GM18502 (cell line): ENCODE data around the gene KLHL29.

Experiments
- ATAC-seq: cut with Tn5 transposase; IDR thresholded peaks from one replicate; pipeline ENCODE4 v1.9.1; 2021; ENCODE audit warnings: mild to moderate bottlenecking; ENCODE audit not compliant: unreplicated experiment, poor library complexity

The KLHL29 gene

DNA sequence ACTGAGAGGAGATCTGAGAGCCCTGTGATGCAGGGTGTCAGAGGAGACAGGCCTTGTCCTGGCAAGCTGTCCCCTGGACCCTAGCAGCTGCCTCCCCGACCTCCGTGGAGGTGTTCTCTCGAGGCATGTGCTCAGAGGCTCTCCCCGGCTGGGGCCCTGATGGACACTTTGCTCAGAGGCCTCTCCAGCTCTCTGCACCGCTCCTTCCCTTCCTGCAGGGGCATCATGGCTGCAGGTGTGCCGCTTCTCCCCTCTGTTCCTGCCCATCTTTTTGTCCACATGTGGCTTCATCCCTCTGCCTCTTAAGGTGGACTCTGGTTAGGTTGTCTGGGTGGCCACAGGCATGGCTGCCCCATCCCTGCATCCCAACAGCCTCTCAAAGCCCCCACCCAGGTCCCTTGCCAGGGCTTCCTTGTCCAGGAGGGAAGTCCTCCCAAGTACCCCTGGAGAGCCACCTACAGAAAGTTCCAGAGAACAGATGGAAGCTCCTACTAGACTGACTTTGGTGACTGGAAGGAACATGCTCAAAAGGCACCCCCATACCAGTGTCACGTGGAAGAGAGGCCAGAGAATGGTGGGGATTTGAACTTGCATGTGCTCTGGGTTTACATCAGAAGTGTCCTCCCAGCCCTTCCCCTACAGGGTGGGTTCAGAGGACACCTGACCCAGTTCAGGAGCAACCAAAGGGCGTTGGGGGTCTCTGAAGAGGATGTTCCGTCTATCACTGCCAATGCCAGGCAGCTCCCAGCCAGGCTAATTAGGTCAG is 120.4 kb downstream of the KLHL29 start:
- no peak for ATAC-seq

DNA sequence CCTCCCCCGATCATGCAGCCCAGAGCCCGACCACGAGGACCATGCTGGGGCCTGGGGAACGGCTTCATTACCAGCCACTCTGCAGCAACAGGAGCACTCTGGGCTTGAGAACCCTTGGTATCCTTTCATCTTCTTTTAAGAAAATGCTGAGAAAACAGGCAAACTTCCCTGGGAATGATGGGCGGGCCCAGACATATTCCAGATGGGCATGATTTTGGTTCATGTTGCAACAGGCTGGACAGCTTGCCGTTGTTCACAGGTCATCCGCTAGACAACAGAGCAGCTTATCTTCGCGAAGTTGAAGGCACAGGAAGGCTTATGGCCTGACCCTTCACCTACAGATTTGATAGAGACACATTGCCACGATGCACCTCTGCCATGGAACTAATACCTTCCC is 121.0 kb downstream of the KLHL29 start:
- no peak for ATAC-seq

DNA sequence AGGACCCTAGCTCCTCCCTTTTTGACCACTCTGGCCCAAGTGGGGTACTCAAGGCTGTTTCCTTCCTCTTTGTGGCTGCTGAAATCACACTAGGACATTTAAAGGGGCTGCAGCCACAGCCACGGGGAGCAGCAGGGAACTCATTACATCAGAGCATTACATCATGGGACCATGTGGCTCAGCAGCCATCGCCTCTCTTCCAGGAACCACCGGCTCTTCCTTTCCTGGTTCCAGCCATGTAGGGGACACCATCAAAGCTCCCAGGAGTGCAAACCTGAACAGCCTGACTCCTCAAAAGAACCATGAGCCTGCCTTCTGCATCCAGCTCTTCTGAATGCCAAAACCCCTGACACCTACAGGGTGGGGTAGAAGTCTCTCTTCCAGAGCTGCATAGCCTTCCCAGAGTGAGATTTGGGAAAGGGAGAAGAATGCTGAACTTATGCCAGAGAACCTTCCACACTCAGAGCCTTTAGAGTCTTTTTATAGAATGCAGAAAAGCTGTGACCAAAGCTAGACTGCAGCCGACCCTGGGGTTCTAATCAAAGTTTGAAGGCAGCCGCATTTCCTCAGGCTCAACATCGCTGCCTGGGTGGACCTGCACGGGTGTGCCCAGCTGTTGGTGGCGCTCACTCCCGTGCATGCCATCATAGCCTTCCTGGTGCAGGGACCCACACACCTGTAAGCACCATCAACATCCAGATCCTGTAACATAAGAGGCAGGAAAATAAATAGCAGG is 121.7 kb downstream of the KLHL29 start:
- no peak for ATAC-seq

DNA sequence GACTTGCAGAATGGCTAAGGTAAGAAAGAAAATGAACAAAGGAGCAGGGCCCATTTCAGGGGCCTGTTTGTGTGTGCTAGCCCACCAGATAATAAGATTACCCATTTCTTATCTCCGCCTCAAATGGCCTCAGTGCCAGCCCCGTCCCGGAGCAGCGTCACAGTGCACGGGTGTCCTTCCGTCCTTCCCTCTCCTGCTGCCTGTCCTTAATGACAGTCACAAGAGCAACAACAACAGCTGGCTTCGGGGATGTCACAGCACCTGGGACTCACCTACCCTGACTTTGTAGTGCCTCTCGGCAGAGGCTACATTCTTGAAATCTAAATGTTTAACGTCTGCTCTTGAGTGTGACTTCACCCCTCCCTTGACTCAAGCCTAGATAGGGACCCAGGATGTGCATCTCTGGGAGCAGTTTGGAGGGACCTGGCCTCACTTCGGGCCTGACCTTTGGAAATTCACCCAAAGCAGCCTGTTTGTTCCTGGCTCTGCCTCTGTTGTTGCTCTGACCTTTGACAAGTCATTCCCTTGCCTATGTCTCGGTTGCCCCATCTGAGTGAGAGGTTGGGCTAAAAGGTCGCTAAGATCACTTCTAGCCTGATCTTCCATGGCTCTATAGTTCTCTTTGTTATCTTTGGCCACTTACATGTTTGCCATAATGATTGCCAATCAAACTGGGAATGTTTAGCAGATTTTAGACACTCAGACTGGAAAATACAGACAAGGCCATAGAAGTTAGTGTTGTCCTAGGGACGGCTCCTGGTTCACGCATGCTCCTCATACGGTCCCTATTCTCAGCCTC is 122.5 kb downstream of the KLHL29 start:
- no peak for ATAC-seq

DNA sequence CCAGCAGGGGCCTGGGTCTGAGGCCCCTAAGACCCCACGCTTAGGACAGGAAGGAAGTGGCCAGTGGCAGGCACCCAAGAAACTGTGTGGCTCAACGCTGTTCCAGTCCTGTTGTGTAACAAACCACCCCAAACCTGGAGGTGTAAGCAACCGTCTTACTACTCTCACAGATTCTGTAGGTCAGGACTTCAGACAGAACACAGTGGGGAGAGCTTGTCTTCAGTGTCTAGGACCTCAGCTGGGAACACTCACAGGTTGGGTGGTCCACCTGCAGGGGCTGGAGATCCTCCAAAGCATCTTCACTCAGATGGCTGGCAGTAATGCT is 123.0 kb downstream of the KLHL29 start:
- no peak for ATAC-seq

DNA sequence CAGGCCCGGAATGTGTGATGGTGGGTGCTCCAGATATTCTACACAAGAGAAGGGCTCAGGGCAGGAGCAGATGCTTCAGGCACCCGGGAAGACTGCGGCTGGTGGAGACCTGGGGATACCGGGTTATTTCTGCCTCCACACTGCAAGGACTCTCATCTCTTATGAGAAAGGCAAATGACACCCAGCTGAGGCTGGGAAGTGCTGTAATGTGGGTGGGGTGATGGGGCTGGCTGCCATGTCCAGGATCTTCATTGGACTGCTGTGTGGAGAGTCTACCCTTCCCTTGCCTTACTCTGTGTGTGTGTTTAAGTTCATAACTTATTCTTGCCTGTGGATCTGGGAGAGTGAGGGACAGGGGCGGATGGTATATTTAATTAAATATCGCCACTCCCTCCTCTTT is 124.1 kb downstream of the KLHL29 start:
- ATAC-seq: no peak

DNA sequence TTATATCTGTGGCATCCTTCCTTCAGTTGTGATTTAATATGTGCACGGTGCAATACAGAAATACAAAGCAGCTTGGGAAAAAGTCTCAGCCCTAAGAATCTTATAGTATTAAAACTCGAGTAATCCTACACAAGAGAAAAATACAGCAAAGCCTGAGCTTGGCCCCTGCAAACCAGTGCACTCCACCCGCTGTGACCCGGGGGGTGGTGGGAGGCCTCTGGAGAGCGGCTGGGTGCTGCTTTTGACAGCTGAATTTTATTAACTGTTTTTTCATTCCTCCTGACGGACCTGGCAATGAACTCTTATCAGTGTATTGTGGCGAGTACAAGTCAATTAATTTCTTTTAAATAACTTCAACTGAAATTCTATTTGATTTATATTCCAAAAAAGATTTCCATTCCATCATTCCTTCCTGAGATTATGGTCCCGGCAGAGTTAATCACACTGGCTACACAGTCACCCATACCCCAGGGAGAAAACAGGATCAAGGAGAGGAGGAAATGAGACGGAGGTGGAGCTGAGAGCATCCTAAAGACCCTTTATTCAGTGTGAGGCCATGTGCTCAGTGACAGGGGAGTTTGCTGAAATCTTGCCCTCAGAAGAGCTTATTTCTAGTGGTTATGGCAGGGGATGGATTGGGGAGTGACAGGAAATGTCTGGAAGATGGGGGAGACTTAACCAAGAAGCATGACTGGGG is 124.8 kb downstream of the KLHL29 start:
- ATAC-seq: no peak

DNA sequence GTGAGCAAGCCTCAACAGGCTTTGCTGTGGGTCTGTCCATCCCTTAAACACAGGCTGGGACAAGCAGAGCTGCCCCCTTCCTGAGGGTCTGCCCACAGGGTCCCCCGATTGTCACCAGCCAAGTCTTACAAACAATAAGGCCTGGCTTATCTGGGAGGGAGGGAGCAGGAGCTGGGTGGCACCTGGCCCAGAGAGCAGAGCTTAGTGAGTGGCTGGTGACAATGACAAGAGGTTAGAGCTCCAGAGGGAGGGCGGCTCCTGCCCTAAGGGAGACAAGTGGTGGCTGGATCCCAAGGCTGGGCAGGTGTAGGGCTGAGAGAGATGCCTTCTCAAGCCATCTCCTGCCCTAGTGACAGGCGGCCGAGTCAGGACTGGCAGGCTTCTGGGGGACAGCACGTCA is 125.5 kb downstream of the KLHL29 start:
- ATAC-seq: no peak

DNA sequence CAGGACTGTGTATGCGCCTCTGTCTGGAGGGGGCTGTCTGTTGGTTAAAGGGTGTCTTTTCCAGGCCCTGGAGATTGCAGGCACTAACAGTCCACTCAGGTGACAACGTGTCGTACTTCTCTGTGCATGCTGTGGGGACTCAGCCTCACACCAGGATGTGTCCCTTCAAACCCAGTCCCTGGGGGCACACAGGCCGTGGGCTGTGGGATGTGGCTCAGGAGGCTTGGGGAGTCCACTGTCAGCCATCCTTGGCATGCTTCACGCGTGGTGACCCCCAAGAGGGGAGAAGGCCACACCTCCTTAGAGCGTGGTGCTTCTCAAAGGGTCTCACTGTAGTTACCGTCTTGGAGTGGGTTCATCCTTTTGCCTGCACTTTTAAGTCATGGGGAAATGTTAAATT is 127.8 kb downstream of the KLHL29 start:
- no peak for ATAC-seq

DNA sequence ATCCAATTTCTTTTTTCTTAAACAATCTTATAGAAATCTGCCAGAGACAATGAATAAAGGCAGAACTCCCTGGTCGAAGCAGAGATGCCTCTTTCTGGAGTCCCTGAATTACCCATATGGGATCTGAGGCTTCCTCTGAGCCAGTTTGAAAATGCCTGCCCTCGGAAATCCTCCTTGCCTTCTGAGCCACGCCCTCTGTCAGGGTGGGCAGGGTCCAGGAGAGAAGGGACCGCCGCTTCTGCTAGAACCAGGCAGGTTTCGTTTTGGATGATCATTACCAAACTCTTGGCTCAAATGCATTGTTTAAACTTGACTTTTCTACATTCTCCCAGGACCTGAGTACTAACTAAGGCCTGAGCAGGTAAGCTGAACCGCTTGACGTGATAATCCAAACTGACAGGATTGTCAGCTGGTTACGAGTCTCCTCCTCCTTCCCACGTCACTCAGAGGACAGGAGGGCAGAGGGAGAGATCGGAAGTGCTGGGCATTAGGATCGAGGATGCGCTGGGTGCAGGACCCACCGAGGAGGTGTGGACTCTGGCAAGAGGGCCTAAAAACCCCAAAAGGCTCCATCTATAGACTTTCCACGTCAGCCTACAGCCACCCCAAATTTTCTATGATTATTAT is 128.4 kb downstream of the KLHL29 start:
- no peak for ATAC-seq

DNA sequence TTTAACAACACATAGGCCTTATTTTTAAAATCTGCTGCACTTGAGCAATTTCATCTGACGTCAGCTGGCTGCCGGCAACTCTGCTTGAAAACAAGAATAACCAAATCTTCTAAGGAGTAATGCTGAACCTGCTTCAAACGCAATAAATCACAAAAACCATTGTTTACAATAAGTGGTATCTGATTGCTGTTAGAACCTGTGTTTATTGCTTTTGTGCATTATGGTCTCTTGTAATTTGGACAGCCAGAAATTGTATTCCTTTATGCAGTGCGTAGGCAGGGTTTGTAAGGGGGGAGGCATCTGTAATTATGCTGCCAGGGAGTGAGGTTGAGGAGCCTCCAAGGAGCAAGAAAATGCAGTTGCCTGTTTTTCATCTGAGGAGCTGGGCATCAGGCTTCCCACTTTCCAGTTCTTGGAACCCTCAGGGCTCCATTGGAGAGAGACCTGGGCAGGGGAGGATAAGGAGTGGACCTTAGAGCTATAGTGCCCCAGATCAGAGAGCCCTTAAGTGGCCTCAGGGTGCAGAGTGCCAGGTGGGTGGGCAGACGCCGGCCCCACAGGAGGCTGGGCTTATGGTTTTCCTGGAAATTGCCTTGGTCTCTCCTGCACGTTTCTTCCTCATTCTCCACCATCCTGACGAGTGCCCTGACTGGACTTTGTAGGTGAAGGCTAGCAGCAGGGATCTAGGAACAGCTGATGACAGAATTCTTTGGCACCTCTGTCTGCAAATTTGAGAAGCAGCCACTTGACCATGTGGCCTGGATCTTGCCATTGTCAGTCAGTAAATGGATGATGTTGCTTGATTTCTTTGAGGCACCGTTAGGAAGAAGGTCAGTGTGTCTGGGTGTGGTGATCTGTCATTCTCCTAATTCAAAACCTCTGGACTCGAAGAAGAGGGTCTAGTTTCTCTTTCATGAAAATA is 129.2 kb downstream of the KLHL29 start:
- no peak for ATAC-seq

DNA sequence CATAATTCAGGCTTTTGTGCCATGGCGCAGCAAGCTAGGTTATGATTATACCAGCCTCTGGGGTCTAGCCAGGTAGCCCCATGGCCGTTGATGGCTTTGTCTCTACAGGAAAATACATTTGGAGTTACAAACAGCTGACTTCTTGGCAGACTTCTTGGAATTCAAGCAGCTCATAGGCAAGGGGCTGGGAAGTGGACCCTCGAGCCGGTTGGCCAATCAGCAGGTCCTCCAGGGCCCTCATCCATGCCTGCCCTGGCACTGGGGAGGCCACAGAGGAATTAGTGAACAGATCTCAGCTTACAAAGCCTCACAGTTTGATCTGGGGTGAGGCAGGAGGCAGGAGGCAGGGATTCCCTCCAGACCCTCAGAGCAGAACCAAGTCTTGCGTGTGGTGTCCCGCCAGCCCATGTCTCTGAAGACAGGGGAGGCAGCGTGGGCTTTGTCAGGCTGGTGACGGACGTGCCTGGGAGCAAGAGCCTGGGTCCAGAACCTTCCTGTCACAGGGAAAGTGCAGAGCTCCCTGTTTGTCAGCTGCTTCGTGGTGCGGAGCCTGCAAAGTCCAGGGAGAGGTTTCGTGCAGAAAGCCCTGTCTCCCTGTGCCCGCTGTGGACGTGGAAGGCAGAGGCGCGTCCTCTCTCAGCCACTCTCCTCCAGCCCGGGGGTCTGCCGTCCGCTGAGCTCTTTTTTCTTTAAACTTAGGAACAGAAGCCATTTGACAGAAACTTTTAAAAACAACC is 131.7 kb downstream of the KLHL29 start:
- ATAC-seq: no peak

DNA sequence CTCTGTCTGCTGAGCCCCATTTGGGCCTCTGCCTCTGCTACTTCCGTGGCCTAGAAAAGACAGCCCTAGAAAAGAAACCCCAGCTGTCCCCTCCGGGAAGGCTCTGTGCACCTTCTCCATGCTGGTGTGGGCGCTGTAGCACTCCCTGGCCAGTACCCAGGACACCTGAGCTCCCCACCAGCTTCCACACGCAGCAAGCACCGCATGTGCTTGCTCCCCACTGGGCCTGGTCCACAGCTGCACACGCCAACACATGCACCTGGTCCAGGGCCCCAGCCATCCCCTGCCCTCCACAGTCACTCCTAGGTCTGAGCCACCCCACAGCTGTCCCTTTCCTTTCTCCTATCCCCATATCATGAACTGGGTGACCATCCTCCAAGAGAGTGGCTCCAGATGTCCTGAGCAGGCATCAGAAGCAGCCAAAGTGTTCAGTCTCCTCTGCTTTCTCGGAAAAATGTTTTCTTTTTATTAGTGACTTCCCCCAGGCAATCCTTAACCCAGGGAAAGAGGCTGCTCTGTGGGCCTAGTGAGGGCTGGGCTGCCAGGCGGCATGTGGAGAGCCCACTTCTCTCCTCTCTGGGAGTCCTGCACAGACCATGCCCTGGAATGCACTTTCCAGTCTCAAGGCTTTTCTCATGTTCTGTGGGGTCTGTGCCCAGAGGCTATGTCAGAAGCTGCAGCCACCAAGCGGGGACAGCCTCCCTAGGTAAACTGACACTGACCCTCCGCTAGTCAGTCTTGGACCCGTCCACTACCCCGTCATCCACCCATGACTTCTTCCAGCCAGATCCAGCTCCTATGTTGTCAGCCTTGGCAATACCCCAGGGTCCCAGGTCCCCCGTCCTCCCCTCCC is 133.7 kb downstream of the KLHL29 start:
- no peak for ATAC-seq

DNA sequence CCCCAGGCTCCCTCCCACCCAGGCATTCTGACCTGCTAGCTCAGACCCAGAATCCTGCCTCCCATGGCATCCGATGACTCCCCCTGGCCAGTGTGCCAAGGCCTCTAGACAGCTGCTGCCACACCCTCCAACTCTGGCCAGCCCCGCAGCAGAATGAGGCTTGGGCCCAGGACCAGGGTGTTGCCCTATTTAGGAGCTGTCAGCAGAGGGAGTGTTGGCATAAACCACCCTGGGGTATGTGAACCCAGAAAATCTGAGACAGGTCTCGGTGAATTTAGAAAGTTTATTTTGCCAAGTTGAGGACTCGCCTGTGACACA is 134.3 kb downstream of the KLHL29 start:
- no peak for ATAC-seq

DNA sequence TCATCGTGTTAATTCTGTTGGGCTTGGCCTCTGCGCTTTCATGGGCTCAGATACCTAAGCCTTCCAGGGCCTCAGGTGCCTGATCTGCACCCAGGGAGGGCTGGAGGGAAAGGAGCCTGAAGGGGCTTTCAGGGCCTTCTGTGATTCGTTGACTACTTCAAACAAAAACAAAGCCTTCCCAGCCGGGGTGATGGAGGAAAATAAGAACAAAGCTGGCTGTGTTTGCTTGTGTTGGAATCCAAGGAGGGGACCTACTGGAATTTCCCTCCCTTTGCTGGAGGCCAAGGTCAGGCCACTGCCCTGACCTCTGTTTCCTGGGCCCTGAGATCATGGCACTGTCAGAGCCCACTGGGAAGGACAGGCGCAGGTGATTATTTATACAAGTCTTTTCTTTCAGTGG is 135.3 kb downstream of the KLHL29 start:
- no peak for ATAC-seq

DNA sequence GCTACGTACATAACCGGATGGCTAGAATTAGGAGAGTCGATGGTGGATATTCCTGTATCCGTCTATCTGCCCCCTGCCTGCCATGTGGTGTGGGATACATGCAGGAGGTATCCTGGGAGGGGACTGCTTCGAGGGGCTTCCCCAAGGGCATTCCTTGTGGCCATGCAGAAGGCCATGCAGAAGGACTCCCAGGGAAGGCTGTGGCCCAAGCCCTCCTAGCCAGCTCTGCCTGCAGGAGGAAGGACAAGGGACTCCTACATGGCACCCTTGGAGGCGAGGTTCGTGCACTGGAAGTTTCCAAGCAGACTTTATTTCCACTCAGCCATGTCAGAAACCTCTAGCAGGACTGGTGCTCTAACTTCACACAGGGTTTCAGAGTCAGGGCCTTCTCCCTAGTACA is 136.1 kb downstream of the KLHL29 start:
- no peak for ATAC-seq

DNA sequence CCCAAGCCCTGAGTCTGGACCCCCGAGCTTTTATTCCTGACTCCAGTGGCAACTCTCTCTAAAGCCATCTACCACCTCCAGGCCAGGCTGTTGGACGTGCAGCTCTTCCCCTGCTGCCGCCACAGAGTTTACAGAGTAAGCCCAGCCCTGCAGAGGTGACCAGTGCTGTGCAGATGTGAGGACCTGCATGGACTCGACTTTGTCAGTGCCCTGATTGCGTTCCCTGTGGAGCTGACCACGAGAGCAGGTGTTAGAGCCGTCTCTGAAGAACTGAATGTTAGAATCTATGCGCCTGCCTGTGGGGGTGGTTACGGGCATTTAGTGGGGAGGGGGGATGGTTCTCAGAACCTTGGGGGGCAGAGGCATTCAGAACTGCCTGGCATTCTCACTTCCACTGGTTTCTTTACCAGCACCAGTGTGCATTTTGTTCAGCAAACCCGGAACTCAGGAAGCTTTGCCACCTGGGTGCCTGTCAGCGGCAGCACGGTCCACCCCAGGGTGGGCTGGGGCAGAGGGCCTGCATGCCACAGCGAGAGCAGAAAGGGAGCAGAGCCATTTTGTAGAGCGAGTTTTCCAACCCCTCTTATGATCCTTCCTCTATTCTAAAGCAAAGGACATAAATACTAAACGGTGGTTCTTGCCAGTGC is 137.9 kb downstream of the KLHL29 start:
- no peak for ATAC-seq
